Measurements from ENCODE around the gene ATRN. TPM values are rescaled to one million over a fixed set of nuclear protein-coding genes. Genes with fewer than 3 reads are reported as not detected.
"Not testable (repeated sequence)": the region's sequence is repeated elsewhere in the genome, so short reads cannot be mapped to it uniquely, and the experiment has no call there.

ATRN gene
- total RNA-seq, 2 donors from 2014 or later = 9.6 to 11.6 TPM

DNA sequence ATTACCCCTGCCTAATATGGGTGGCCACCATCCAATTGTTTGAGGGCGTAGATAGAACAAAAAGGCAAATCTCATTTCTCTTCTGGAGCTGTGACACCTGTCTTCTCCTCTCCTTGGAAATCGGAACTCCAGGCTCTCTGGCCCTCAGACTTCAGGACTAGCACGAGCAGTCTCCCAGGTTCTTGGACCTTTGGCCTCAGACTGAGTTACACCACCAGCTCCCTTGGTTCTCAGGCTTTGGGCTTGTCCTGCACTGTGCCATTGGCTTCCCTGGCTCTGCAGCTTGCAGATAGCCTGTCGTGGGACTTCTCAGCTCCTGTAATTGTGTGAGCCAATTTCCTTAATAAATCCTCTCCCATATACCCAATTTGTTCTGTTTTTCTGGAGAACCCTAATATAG lies 34.3 kb downstream of the ATRN start:
- peaks cover 0 to 2% of the 10 kb centered on the region in 2 donors for H3K9me3 Mint-ChIP-seq
- DNase-seq = no peak
- H3K27me3 Mint-ChIP-seq (ENCODE audit: low read depth) = no peaks in the 10 kb centered on the region
- no peak for ATAC-seq (replicated peaks in 1 of 2)
- peaks cover 0 to 1% of the 10 kb centered on the region in 2 donors for H3K36me3 Mint-ChIP-seq (ENCODE audit: insufficient read depth in 2 of 2)
- no peak overlapping the region for H3K4me3 Mint-ChIP-seq
- H3K4me1 Mint-ChIP-seq (ENCODE audit: low read depth) = peaks cover 9% of the 10 kb centered on the region
- no peak overlapping the region for H3K27ac Mint-ChIP-seq

DNA sequence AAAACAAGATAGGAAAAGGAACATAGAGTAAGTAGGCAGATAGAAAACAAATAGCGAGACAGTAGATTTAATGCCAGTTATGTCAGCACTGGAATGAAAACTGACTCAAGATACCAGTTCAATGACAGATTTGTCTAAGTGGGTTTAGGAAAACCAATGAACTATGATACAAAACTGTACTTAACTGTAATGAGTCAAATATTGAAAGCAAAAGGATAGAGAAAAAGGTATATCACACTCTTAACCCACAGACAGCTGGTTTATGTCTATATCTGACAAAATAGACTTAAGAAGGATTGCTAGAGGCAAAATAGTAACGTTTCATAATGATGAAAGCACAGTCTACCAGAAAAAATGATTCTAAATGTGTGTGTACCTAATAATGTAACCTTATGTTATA lies 38.2 kb downstream of the ATRN start:
- H3K36me3 Mint-ChIP-seq (ENCODE audit: insufficient read depth in 2 of 2) = peaks cover under 1 to 2% of the 10 kb centered on the region in 2 donors
- no peaks in the 10 kb centered on the region for H3K27me3 Mint-ChIP-seq (ENCODE audit: low read depth)
- DNase-seq (no peak), ATAC-seq (replicated peaks in 1 of 2) (peak; percentile 86 to 95)
- H3K9me3 Mint-ChIP-seq = peaks cover 0 to 2% of the 10 kb centered on the region in 2 donors
- H3K4me3 Mint-ChIP-seq = no peak overlapping the region
- H3K4me1 Mint-ChIP-seq (ENCODE audit: low read depth) = peaks cover 9% of the 10 kb centered on the region
- no peak overlapping the region for H3K27ac Mint-ChIP-seq

DNA sequence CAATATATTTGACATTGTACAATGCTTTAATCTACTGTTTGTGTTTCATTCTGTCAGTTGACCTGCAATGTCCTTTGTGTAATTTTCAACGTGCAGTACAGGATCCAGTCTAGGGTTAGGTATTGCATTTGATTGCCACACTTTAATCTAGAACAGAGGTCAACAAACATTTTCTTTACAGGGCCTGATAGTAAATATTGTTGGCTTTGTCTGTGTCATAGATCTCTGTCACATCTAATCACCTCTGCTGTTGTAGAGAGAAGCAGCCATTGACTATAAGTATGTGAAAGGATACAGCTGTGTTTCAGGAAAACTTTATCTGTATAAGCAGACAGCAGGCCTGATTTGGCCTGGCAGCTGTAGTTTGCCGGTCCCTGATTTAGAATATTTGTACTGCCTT lies 39.3 kb downstream of the ATRN start:
- Mint-ChIP-seq H3K9me3 (peaks cover 0 to 1% of the 10 kb centered on the region in 2 donors), H3K27me3 (ENCODE audit: low read depth) (no peaks in the 10 kb centered on the region), H3K36me3 (ENCODE audit: insufficient read depth in 2 of 2) (peaks cover 0 to 2% of the 10 kb centered on the region in 2 donors), H3K4me1 (ENCODE audit: low read depth) (peaks cover 9% of the 10 kb centered on the region), H3K4me3 (no peak overlapping the region), H3K27ac (no peak overlapping the region)
- DNase-seq (no peak), ATAC-seq (replicated peaks in 1 of 2) (no peak)

DNA sequence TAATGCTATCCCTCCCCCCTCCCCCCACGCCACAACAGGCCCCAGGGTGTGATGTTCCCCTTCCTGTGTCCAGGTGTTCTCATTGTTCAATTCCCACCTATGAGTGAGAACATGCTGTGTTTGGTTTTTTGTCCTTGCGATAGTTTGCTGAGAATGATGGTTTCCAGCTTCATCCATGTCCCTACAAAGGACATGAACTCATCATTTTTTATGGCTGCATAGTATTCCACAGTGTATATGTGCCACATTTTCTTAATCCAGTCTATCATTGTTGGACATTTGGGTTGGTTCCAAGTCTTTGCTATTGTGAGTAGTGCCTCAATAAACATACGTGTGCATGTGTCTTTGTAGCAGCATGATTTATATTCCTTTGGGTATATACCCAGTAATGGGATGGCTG lies 41.4 kb downstream of the ATRN start:
- not testable (repeated sequence) for H3K36me3 Mint-ChIP-seq (ENCODE audit: insufficient read depth in 2 of 2); ATAC-seq (replicated peaks in 1 of 2); H3K27me3 Mint-ChIP-seq (ENCODE audit: low read depth); H3K4me3 Mint-ChIP-seq; H3K27ac Mint-ChIP-seq; H3K9me3 Mint-ChIP-seq; H3K4me1 Mint-ChIP-seq (ENCODE audit: low read depth); DNase-seq

DNA sequence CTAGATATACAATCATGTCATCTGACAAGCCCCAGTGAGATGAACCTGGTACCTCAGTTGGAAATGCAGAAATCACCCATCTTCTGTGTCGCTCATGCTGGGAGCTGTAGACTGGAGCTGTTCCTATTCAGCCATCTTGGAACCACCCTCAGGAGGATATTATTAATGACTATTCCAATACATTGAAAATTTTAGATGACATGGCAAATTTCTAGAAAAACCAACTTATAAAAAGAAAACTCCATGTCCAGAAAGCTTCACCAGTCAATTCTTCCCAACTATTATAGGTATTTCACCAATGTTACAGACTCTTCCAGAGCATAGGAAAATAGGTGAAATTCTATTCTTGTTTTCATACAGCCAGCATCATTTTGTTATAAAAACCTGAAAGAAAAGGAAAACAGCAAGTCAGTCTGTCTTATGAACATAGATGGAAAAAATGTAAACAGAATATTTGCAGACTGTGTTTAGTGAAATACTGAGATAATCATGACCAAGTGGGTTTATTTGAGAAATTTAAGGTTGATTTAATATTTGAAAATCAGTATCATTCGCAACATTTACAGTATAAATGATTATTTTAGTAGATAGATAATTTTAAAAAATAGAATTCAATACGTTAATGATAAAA lies 43.3 kb downstream of the ATRN start:
- Mint-ChIP-seq H3K27me3 (ENCODE audit: low read depth) (no peaks in the 10 kb centered on the region), H3K9me3 (peaks cover 0 to 1% of the 10 kb centered on the region in 2 donors), H3K4me3 (no peak overlapping the region), H3K36me3 (ENCODE audit: insufficient read depth in 2 of 2) (peaks cover 0 to 2% of the 10 kb centered on the region in 2 donors), H3K4me1 (ENCODE audit: low read depth) (peaks cover under 1% of the 10 kb centered on the region), H3K27ac (no peak overlapping the region)
- DNase-seq = no peak
- ATAC-seq (replicated peaks in 1 of 2) = no peak

DNA sequence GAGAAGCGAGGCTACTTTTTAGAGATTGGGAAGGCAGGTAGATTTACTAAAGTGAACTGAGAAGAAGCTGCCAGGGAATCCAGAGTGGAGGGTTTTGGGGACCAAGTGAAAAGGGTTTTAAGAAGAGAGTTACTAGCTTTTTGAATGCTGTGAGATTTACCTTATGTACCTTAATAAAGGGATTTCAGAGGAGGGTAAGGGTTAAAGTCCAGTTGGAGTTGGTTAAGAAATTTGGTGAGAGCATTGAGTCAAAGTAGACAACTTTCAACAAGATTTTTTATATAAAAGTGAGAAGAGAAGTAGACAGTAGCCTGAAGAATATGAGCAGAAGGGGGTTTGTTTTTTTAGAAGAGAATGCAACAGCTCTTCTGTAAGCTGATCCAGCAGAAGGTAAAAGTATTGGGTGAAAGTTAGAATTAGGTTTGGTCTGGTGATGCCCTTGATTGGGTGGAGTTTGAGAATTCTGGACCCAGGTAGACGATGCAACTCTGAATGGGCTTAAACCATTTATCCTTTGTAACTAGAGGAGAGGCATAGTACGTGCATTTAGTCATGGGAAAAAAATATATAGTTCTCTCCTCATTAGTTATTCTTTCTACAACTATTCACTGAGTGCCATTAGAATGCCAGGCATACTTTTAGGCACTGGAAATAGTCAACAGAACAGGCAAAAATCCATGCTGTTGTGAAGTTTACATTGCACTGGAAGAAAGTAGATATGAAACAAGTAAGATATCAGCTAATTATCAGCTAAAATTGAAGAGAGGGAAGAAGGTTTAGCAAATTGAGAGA lies 44.8 kb downstream of the ATRN start:
- Mint-ChIP-seq H3K36me3 (ENCODE audit: insufficient read depth in 2 of 2) (peaks cover 4 to 6% of the 10 kb centered on the region in 2 donors), H3K4me3 (no peak overlapping the region), H3K4me1 (ENCODE audit: low read depth) (no peaks in the 10 kb centered on the region), H3K9me3 (peaks cover 2 to 3% of the 10 kb centered on the region in 2 donors), H3K27ac (no peak overlapping the region), H3K27me3 (ENCODE audit: low read depth) (no peaks in the 10 kb centered on the region)
- no peak for DNase-seq
- no peak for ATAC-seq (replicated peaks in 1 of 2)

DNA sequence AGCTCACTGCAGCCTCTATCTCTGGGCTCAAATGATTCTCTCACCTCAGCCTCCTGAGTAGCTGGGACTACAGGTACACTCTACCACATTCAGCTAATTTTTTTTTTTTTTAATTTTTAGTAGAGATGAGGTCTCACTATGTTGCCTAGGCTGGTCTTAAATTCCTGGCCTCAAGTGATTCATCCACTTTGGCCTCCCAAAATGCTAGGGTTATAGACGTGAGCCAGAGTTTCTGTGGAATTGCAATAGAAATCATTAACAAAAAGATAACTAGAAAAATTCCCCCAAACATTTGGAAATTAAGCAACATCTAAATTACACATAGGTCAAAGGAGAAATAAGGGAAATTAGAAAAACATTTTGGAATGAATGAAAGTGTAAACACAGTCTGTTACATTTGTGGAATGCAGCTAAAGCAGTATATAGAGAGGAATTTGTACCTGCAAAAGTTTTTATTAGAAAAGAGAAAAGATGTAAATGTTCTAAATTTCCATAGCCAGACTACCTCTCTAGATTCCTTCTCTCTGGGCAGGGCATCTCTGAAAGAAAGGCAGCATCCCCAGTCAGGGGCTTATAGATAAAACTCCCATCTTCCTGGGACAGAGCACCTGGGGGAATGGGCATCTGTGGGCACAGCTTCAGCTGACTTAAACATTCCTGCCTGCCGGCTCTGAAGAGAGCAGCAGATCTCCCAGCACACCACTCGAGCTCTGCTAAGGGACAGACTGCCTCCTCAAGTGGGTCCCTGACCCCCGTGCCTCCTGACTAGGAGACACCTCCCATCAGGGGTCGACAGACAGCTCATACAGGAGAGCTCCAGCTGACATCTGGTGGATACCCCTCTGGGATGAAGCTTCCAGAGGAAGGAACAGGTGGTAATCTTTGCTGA lies 51.3 kb downstream of the ATRN start:
- peaks cover 17 to 26% of the 10 kb centered on the region in 2 donors for H3K36me3 Mint-ChIP-seq (ENCODE audit: insufficient read depth in 2 of 2)
- no peak for DNase-seq
- no peak overlapping the region for H3K27ac Mint-ChIP-seq
- ATAC-seq (replicated peaks in 1 of 2) = no peak
- peaks cover 25 to 26% of the 10 kb centered on the region in 2 donors for H3K9me3 Mint-ChIP-seq
- no peaks in the 10 kb centered on the region for H3K4me1 Mint-ChIP-seq (ENCODE audit: low read depth)
- H3K27me3 Mint-ChIP-seq (ENCODE audit: low read depth) = no peaks in the 10 kb centered on the region
- H3K4me3 Mint-ChIP-seq = no peak overlapping the region

DNA sequence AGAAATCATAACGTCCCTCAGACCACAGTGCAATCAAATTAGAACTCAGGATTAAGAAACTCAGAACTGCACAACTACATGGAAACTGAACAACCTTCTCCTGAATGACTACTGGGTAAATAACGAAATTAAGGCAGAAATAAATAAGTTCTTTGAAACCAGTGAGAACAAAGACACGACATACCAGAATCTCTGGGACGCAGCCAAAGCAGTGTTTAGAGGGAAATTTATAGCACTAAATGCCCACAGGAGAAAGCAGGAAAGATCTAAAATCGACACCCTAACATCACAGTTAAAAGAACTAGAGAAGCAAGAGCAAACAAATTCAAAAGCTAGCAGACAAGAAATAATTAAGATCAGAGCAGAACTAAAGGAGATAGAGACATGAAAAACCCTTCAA lies 53.9 kb downstream of the ATRN start:
- not testable (repeated sequence) for ATAC-seq (replicated peaks in 1 of 2); H3K27me3 Mint-ChIP-seq (ENCODE audit: low read depth); DNase-seq; H3K4me1 Mint-ChIP-seq (ENCODE audit: low read depth); H3K4me3 Mint-ChIP-seq
- peaks cover 25 to 27% of the 10 kb centered on the region in 2 donors for H3K9me3 Mint-ChIP-seq
- peak overlapping the region; percentile 19 for H3K27ac Mint-ChIP-seq
- peaks cover 16 to 23% of the 10 kb centered on the region in 2 donors for H3K36me3 Mint-ChIP-seq (ENCODE audit: insufficient read depth in 2 of 2)

DNA sequence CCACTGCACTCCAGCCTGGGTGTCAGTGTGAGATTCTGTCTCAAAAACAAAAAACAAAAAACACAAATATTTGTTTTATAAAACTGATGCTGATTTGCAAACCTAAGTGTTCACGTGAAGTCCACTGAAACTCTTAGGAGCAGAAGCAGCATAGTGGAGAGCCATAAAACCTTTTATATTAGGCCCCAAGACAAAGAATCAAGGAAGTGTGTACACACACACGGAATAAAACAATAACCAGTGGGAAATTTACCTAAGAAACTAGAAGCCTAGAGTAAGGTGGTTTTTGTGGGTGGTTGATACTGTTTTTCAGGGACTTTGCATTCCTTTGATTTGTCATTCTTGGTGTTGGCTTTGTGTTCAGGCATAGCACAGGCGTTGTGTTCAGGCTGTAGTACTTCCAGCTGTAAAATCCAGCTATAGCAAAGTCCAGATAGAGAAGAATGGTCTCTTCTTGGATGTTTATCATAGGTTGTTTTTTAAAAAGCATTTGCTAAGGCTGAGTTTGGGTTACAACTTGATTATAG lies 61.3 kb downstream of the ATRN start:
- no peaks in the 10 kb centered on the region for H3K4me1 Mint-ChIP-seq (ENCODE audit: low read depth)
- no peak overlapping the region for H3K4me3 Mint-ChIP-seq
- H3K9me3 Mint-ChIP-seq = peaks cover under 1% of the 10 kb centered on the region in 2 donors
- ATAC-seq (replicated peaks in 1 of 2) = no peak
- H3K36me3 Mint-ChIP-seq (ENCODE audit: insufficient read depth in 2 of 2) = no peaks in the 10 kb centered on the region
- no peaks in the 10 kb centered on the region for H3K27me3 Mint-ChIP-seq (ENCODE audit: low read depth)
- H3K27ac Mint-ChIP-seq = no peak overlapping the region
- no peak for DNase-seq

DNA sequence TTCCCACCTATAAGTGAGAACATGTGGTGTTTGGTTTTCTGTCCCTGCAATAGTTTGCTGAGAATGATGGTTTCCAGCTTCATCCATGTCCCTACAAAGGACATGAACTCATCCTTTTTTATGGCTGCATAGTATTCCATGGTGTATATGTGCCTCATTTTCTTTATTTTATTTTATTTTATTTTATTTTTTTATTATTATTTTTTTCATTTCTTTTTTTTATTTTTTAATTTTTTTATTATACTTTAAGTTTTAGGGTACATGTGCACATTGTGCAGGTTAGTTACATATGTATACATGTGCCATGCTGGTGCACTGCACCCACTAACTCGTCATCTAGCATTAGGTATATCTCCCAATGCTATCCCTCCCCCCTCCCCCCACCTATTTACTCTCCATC lies 66.9 kb downstream of the ATRN start:
- H3K27ac Mint-ChIP-seq; H3K4me1 Mint-ChIP-seq (ENCODE audit: low read depth); ATAC-seq (replicated peaks in 1 of 2); H3K9me3 Mint-ChIP-seq; H3K27me3 Mint-ChIP-seq (ENCODE audit: low read depth); H3K4me3 Mint-ChIP-seq; DNase-seq; H3K36me3 Mint-ChIP-seq (ENCODE audit: insufficient read depth in 2 of 2): not testable (repeated sequence)

DNA sequence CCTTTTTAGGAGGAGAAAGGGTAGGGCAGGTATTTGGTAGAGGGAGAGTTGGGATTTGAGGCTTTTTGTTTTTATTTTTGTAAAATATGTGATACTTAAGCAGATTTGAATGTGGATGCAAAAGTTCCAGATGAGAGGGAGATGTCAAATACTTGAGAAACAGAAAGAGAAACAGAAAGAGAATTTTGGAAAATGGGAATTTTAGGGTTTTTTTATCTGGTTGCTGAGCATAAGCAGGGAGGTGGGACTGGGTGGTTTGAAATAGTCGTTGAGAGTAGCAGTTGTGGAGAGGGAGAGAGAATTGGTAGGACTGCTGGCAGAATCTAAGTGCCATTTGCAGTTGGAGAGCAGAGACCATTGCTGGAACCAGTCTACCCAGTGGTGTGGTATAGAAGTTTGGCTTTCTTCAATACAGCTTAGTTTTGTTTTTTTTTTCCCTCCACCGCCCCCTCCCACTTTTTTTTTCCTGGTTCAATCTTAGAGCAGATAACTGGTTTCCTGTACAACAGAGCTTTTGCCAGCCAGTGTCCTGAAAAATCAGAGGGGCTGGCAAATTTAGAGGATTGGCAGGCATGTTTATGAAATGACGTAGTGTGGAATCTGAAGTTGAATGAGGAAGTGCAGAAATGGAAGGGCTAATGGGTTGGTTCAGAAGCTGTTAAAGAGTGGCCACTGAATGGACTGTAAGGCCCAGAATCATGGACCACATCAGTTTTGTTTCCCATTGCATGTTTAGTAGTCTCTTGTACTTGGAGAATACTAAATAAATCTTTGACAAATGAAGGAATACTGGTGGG lies 68.7 kb downstream of the ATRN start:
- Mint-ChIP-seq H3K27me3 (ENCODE audit: low read depth) (no peaks in the 10 kb centered on the region), H3K27ac (no peak overlapping the region), H3K4me3 (no peak overlapping the region), H3K4me1 (ENCODE audit: low read depth) (peaks cover 7% of the 10 kb centered on the region), H3K9me3 (peaks cover 0 to 1% of the 10 kb centered on the region in 2 donors), H3K36me3 (ENCODE audit: insufficient read depth in 2 of 2) (peaks cover 3 to 5% of the 10 kb centered on the region in 2 donors)
- DNase-seq = no peak
- no peak for ATAC-seq (replicated peaks in 1 of 2)
